ENCODE data around the gene OVOL1. TPM values are rescaled to one million over a fixed set of nuclear protein-coding genes. Genes with fewer than 3 reads are reported as not detected.

The OVOL1 gene
- total RNA-seq, 5 donors from 2014 or later (not counting 1 experiment from before 2014, with no cell fraction given), result 0.12 to 0.13 TPM; not detected in 3

- Mint-ChIP-seq H3K36me3 (no peaks in the 10 kb centered on the region), H3K27ac (no peak overlapping the region), H3K9me3 (no peaks in the 10 kb centered on the region), H3K27me3 (no peaks in the 10 kb centered on the region), H3K4me1 (peaks cover 7 to 15% (median 13%) of the 10 kb centered on the region in 3 donors), H3K4me3 (no peak overlapping the region)
- POLR2A ChIA-PET, result no interaction called here
- Histone ChIP-seq H3K4me3 (ENCODE audit: control insufficient read depth in 1 of 2, extremely low read depth in 1 of 2, low read length in 1 of 2) (no peak overlapping the region), H3K4me1 (ENCODE audit: control insufficient read depth in 1 of 2, extremely low read depth in 1 of 2, insufficient read depth in 2 of 2, low read length in 2 of 2) (peaks cover 2 to 26% of the 10 kb centered on the region in 2 experiments), H3K36me3 (ENCODE audit: control insufficient read depth in 2 of 2, extremely low read depth in 1 of 2, insufficient read depth in 1 of 2, low read length in 1 of 2) (peaks cover 4 to 23% of the 10 kb centered on the region in 2 donors), H3K27ac (ENCODE audit: low read length) (no peak overlapping the region), H3K9me3 (no peaks in the 10 kb centered on the region), H3K27me3 (replicated peaks in 1 of 2; ENCODE audit: control insufficient read depth in 2 of 2, extremely low read depth in 1 of 2, insufficient read depth in 2 of 2, low read length in 1 of 2) (peaks cover 0 to 3% of the 10 kb centered on the region in 2 experiments)
- CTCF ChIA-PET, result interaction anchor here in 1 of 2 donors (0.7 to 1.1 kb wide), 3 partner anchors 32 to 1437 kb away, joined by 3 to 5 read pairs (median 4); no protein-coding TSS in a partner anchor
- DNase-seq (no peak), ATAC-seq (replicated peaks in 1 of 4) (no peak)
- 94% methylated on average over 7 of the region's 8 CpGs for WGBS (ENCODE audit: insufficient coverage)
Measured at GRCh38 chr11:65776710-65777141, 10.1 kb upstream of the OVOL1 start.

- ChIA-PET CTCF (interaction anchor here (0.5 to 0.7 kb wide), 2 partner anchors 57 to 1436 kb away, joined by 3 to 5 read pairs; partner anchors contain the start of gene RNASEH2C (in 1 of the 2)), POLR2A (no interaction called here)
- DNase-seq, result no peak
- peaks cover 0 to 3% of the 10 kb centered on the region in 2 experiments for H3K27me3 ChIP-seq (replicated peaks in 1 of 2; ENCODE audit: control insufficient read depth in 2 of 2, extremely low read depth in 1 of 2, insufficient read depth in 2 of 2, low read length in 1 of 2)
- Mint-ChIP-seq H3K9me3 (no peaks in the 10 kb centered on the region), H3K4me1 (peaks cover 7 to 15% (median 13%) of the 10 kb centered on the region in 3 donors), H3K27me3 (no peaks in the 10 kb centered on the region), H3K27ac (no peak overlapping the region), H3K36me3 (no peaks in the 10 kb centered on the region), H3K4me3 (no peak overlapping the region)
- H3K36me3 ChIP-seq (ENCODE audit: control insufficient read depth in 2 of 2, extremely low read depth in 1 of 2, insufficient read depth in 1 of 2, low read length in 1 of 2), result peaks cover 4 to 23% of the 10 kb centered on the region in 2 donors
- ATAC-seq (replicated peaks in 1 of 4), result no peak
- 90% methylated on average over 6 of the region's 8 CpGs for WGBS (ENCODE audit: insufficient coverage)
- H3K9me3 ChIP-seq, result no peaks in the 10 kb centered on the region
- peaks cover 2 to 31% of the 10 kb centered on the region in 2 experiments for H3K4me1 ChIP-seq (ENCODE audit: control insufficient read depth in 1 of 2, extremely low read depth in 1 of 2, insufficient read depth in 2 of 2, low read length in 2 of 2)
- H3K27ac ChIP-seq (ENCODE audit: low read length), result no peak overlapping the region
- no peak overlapping the region for H3K4me3 ChIP-seq (ENCODE audit: control insufficient read depth in 1 of 2, extremely low read depth in 1 of 2, low read length in 1 of 2)
Measured at GRCh38 chr11:65777241-65777640, 9.6 kb upstream of the OVOL1 start.

GRCh38 chr11:65777821-65778361 lies 9.0 kb upstream of the OVOL1 start:
- no peak overlapping the region for H3K4me3 ChIP-seq (ENCODE audit: control insufficient read depth in 1 of 2, extremely low read depth in 1 of 2, low read length in 1 of 2)
- ATAC-seq (replicated peaks in 1 of 4) (no peak), DNase-seq (no peak)
- peaks cover 0 to 4% of the 10 kb centered on the region in 2 experiments for H3K27me3 ChIP-seq (replicated peaks in 1 of 2; ENCODE audit: control insufficient read depth in 2 of 2, extremely low read depth in 1 of 2, insufficient read depth in 2 of 2, low read length in 1 of 2)
- 96% methylated on average over 23 of the region's 23 CpGs for WGBS (ENCODE audit: insufficient coverage)
- POLR2A ChIA-PET, result no interaction called here
- Mint-ChIP-seq H3K9me3 (no peaks in the 10 kb centered on the region), H3K27me3 (no peaks in the 10 kb centered on the region), H3K27ac (no peak overlapping the region), H3K36me3 (no peaks in the 10 kb centered on the region), H3K4me1 (peaks cover 7 to 15% (median 12%) of the 10 kb centered on the region in 3 donors), H3K4me3 (peak overlapping the region in 1 of 3 donors; percentile 31)
- CTCF ChIA-PET, result interaction anchor here in 1 of 2 donors (0.5 kb wide), 1 partner anchor 41 kb away, joined by 3 read pairs; no protein-coding TSS in a partner anchor
- peaks cover 4 to 23% of the 10 kb centered on the region in 2 donors for H3K36me3 ChIP-seq (ENCODE audit: control insufficient read depth in 2 of 2, extremely low read depth in 1 of 2, insufficient read depth in 1 of 2, low read length in 1 of 2)
- H3K27ac ChIP-seq (ENCODE audit: low read length), result no peak overlapping the region
- peaks cover 2 to 31% of the 10 kb centered on the region in 2 experiments for H3K4me1 ChIP-seq (ENCODE audit: control insufficient read depth in 1 of 2, extremely low read depth in 1 of 2, insufficient read depth in 2 of 2, low read length in 2 of 2)
- H3K9me3 ChIP-seq, result no peaks in the 10 kb centered on the region

GRCh38 chr11:65778431-65778900 lies 8.4 kb upstream of the OVOL1 start:
- ATAC-seq (replicated peaks in 1 of 4), result no peak
- Mint-ChIP-seq H3K4me1 (peaks cover 7 to 15% (median 12%) of the 10 kb centered on the region in 3 donors), H3K4me3 (peak overlapping the region in 2 of 3 donors; percentile 72 to 84)

GRCh38 chr11:65778901-65779668 lies 7.8 kb upstream of the OVOL1 start:
- no peaks in the 10 kb centered on the region for H3K9me3 ChIP-seq
- Mint-ChIP-seq H3K27me3 (no peaks in the 10 kb centered on the region), H3K4me1 (peaks cover 7 to 14% (median 13%) of the 10 kb centered on the region in 3 donors), H3K9me3 (no peaks in the 10 kb centered on the region), H3K36me3 (no peaks in the 10 kb centered on the region), H3K27ac (peak overlapping the region in 1 of 2 donors; percentile 43), H3K4me3 (peak overlapping the region; percentile 72 to 84 (median 78))
- peak overlapping the region in 1 of 2 donors; percentile 75 for H3K4me3 ChIP-seq (ENCODE audit: control insufficient read depth in 1 of 2, extremely low read depth in 1 of 2, low read length in 1 of 2)
- H3K27ac ChIP-seq (ENCODE audit: low read length), result no peak overlapping the region
- WGBS (ENCODE audit: insufficient coverage), result 99% methylated on average over 20 of the region's 25 CpGs
- POLR2A ChIA-PET, result no interaction called here
- peaks cover 4 to 23% of the 10 kb centered on the region in 2 donors for H3K36me3 ChIP-seq (ENCODE audit: control insufficient read depth in 2 of 2, extremely low read depth in 1 of 2, insufficient read depth in 1 of 2, low read length in 1 of 2)
- no peak for DNase-seq
- peaks cover 2 to 31% of the 10 kb centered on the region in 2 experiments for H3K4me1 ChIP-seq (ENCODE audit: control insufficient read depth in 1 of 2, extremely low read depth in 1 of 2, insufficient read depth in 2 of 2, low read length in 2 of 2)
- ATAC-seq (replicated peaks in 1 of 4), result no peak
- CTCF ChIA-PET, result interaction anchor here (0.5 to 2.1 kb wide), 11 partner anchors 9 to 422 kb away, joined by 3 to 13 read pairs (median 4); partner anchors contain the start of genes KAT5 (in 1 of the 2), MUS81 (in 1 of the 2) and RNASEH2C (in 1 of the 2)
- peaks cover 0 to 10% of the 10 kb centered on the region in 2 experiments for H3K27me3 ChIP-seq (replicated peaks in 1 of 2; ENCODE audit: control insufficient read depth in 2 of 2, extremely low read depth in 1 of 2, insufficient read depth in 2 of 2, low read length in 1 of 2)

More at GRCh38 chr11:65778431-65778900, 8.4 kb upstream of the OVOL1 start:
- Mint-ChIP-seq H3K27me3 (no peaks in the 10 kb centered on the region), H3K27ac (no peak overlapping the region), H3K36me3 (no peaks in the 10 kb centered on the region), H3K9me3 (no peaks in the 10 kb centered on the region)
- ChIA-PET POLR2A (no interaction called here), CTCF (interaction anchor here in 1 of 2 donors (0.6 to 2.1 kb wide), 3 partner anchors 8 to 422 kb away, joined by 3 to 13 read pairs (median 6); no protein-coding TSS in a partner anchor)
- 96% methylated on average over 20 of the region's 20 CpGs for whole genome bisulfite sequencing (ENCODE audit: insufficient coverage)
- peaks cover 0 to 6% of the 10 kb centered on the region in 2 experiments for H3K27me3 ChIP-seq (replicated peaks in 1 of 2; ENCODE audit: control insufficient read depth in 2 of 2, extremely low read depth in 1 of 2, insufficient read depth in 2 of 2, low read length in 1 of 2)
- DNase-seq, result no peak
- no peak overlapping the region for H3K4me3 ChIP-seq (ENCODE audit: control insufficient read depth in 1 of 2, extremely low read depth in 1 of 2, low read length in 1 of 2)
- peaks cover 2 to 31% of the 10 kb centered on the region in 2 experiments for H3K4me1 ChIP-seq (ENCODE audit: control insufficient read depth in 1 of 2, extremely low read depth in 1 of 2, insufficient read depth in 2 of 2, low read length in 2 of 2)
- peaks cover 4 to 23% of the 10 kb centered on the region in 2 donors for H3K36me3 ChIP-seq (ENCODE audit: control insufficient read depth in 2 of 2, extremely low read depth in 1 of 2, insufficient read depth in 1 of 2, low read length in 1 of 2)
- no peak overlapping the region for H3K27ac ChIP-seq (ENCODE audit: low read length)
- no peaks in the 10 kb centered on the region for H3K9me3 ChIP-seq

GRCh38 chr11:65779669-65779918 lies 7.3 kb upstream of the OVOL1 start:
- ATAC-seq (replicated peaks in 1 of 4) (no peak), DNase-seq (no peak)
- Mint-ChIP-seq H3K36me3 (no peaks in the 10 kb centered on the region), H3K4me1 (peaks cover 7 to 18% (median 16%) of the 10 kb centered on the region in 3 donors), H3K27me3 (no peaks in the 10 kb centered on the region), H3K4me3 (peak overlapping the region; percentile 78 to 84 (median 83)), H3K9me3 (no peaks in the 10 kb centered on the region), H3K27ac (no peak overlapping the region)
- Histone ChIP-seq H3K4me1 (ENCODE audit: control insufficient read depth in 1 of 2, extremely low read depth in 1 of 2, insufficient read depth in 2 of 2, low read length in 2 of 2) (peaks cover 2 to 31% of the 10 kb centered on the region in 2 experiments), H3K36me3 (ENCODE audit: control insufficient read depth in 2 of 2, extremely low read depth in 1 of 2, insufficient read depth in 1 of 2, low read length in 1 of 2) (peaks cover 4 to 23% of the 10 kb centered on the region in 2 donors), H3K4me3 (ENCODE audit: control insufficient read depth in 1 of 2, extremely low read depth in 1 of 2, low read length in 1 of 2) (peak overlapping the region in 1 of 2 donors; percentile 75), H3K9me3 (no peaks in the 10 kb centered on the region), H3K27me3 (replicated peaks in 1 of 2; ENCODE audit: control insufficient read depth in 2 of 2, extremely low read depth in 1 of 2, insufficient read depth in 2 of 2, low read length in 1 of 2) (peaks cover 0 to 12% of the 10 kb centered on the region in 2 experiments), H3K27ac (ENCODE audit: low read length) (no peak overlapping the region)
- 78% methylated on average over 7 of the region's 12 CpGs for WGBS (ENCODE audit: insufficient coverage)
- POLR2A ChIA-PET, result no interaction called here
- CTCF ChIA-PET, result interaction anchor here (0.9 to 2.1 kb wide), 10 partner anchors 9 to 210 kb away, joined by 3 to 13 read pairs (median 5); partner anchors contain the start of genes KAT5 (in 1 of the 2), MUS81 (in 1 of the 2) and RNASEH2C (in 1 of the 2)

Data from T-cell (primary cell).